Prostate gland (tissue), 2 donors: Measurements from ENCODE around the gene MAPKAP1. TPM values are rescaled to one million over a fixed set of nuclear protein-coding genes. Genes with fewer than 3 reads are reported as not detected.

Source experiments
- DNase-seq: peaks from one replicate; pipeline ENCODE4 v3.0.0-alpha.2; 2019; ENCODE audit warnings: low spot score
- H3K27ac ChIP-seq, 2 donors: fragments of 200-600 bp; sonication (generic); 2 replicates each; pipeline ENCODE4 v1.5.1; 2017 to 2019
- H3K27me3 ChIP-seq: fragments of 200-600 bp; sonication (generic); replicated peaks from 2 replicates; pipeline ENCODE4 v1.5.1; 2019; ENCODE audit not compliant: insufficient read depth
- H3K36me3 ChIP-seq, 2 donors: fragments of 200-600 bp; sonication (generic); 1 replicate in 1 of 2; 2 replicates in 1 of 2; pipeline versions ENCODE4 v1.5.1 to v1.8.1; 2017 to 2019
- H3K4me1 ChIP-seq: fragments of 200-600 bp; sonication (generic); replicated peaks from 2 replicates; pipeline ENCODE4 v1.5.1; 2019
- H3K4me3 ChIP-seq, 2 donors: fragments of 200-600 bp; sonication (generic); 2 replicates each; pipeline ENCODE4 v1.5.1; 2017 to 2019
- H3K9me3 ChIP-seq: fragments of 200-600 bp; sonication (generic); 2 replicates; pipeline ENCODE4 v1.5.1; 2017
- CTCF ChIP-seq, 4 experiments: fragments of 200-600 bp in 2 of 4; fragments of 450-650 bp in 2 of 4; sonication (generic) in 2 of 4; IDR thresholded peaks; 1 replicate in 3 of 4; 2 replicates in 1 of 4; pipeline ENCODE4 v1.5.1; 2016 to 2019; ENCODE audit warnings: antibody characterized with exemption in 4 of 4, mild to moderate bottlenecking in 2 of 4, moderate library complexity in 2 of 4
- POLR2A ChIP-seq: fragments of 450-650 bp; IDR thresholded peaks from one replicate; pipeline ENCODE4 v1.6.1; 2016; ENCODE audit warnings: antibody characterized with exemption, mild to moderate bottlenecking
- POLR2AphosphoS5 ChIP-seq: sonication (generic); formaldehyde crosslinking; IDR thresholded peaks from one replicate; pipeline ENCODE4 v1.6.1; 2017; ENCODE audit warnings: antibody characterized with exemption
- WGBS: methylation state at CpG from one replicate; pipeline ENCODE4 v1.1.5; 2018; 5-methylcytosine and 5-hydroxymethylcytosine counted together
- intact Hi-C: fragments of 100-400 bp; cut with DNase I; formaldehyde crosslinking; loops from one replicate; pipeline ENCODE4 v1.14.2; 2022
- total RNA-seq, 2 donors: library from RNA; depleted of rRNA; stranded (reverse); fragments of >200 nt; gene quantifications; one replicate each; pipeline ENCODE4 v1.1.0, GENCODE V29; 2016

The MAPKAP1 gene
- total RNA-seq, 2 donors from 2014 or later = 62.4 to 91.2 TPM

- intact Hi-C loops = no loop called here
- no peaks in the 10 kb centered on the region for H3K36me3 ChIP-seq
- DNase-seq = no peak
- H3K4me1 ChIP-seq = no peaks in the 10 kb centered on the region
- H3K9me3 ChIP-seq = no peaks in the 10 kb centered on the region
- no peaks in the 10 kb centered on the region for H3K27me3 ChIP-seq
- H3K27ac ChIP-seq = no peak overlapping the region
- no peak overlapping the region for H3K4me3 ChIP-seq
- 85% methylated on average over 2 of the region's 2 CpGs for WGBS
- TF ChIP-seq POLR2AphosphoS5 (no peak), CTCF (IDR thresholded peaks at IDR 0.05) (no peak), POLR2A (no peak)
These were observed 198.8 kb downstream of the MAPKAP1 start for GRCh38 chr9:125508249-125508648.

GRCh38 chr9:125507226-125507625 is 199.8 kb downstream of the MAPKAP1 start:
- intact Hi-C loops = no loop called here
- Histone ChIP-seq H3K27ac (no peak overlapping the region), H3K36me3 (no peaks in the 10 kb centered on the region), H3K4me1 (no peaks in the 10 kb centered on the region), H3K4me3 (no peak overlapping the region), H3K9me3 (no peaks in the 10 kb centered on the region), H3K27me3 (no peaks in the 10 kb centered on the region)
- no peak for TF ChIP-seq POLR2AphosphoS5
- DNase-seq = no peak
- WGBS = 81% methylated on average over 5 of the region's 5 CpGs

GRCh38 chr9:125505988-125506438 is 201.0 kb downstream of the MAPKAP1 start:
- H3K27ac ChIP-seq = peak overlapping the region in 1 of 2 donors; percentile 14
- H3K27me3 ChIP-seq = no peaks in the 10 kb centered on the region
- H3K36me3 ChIP-seq = no peaks in the 10 kb centered on the region
- DNase-seq = no peak
- H3K9me3 ChIP-seq = no peaks in the 10 kb centered on the region
- WGBS = 68% methylated on average over 14 of the region's 14 CpGs
- H3K4me3 ChIP-seq = no peak overlapping the region
- intact Hi-C loops = no loop called here
- H3K4me1 ChIP-seq = no peaks in the 10 kb centered on the region
- TF ChIP-seq POLR2AphosphoS5 (no peak), CTCF (IDR thresholded peaks at IDR 0.05) (no peak), POLR2A (no peak)

GRCh38 chr9:125504616-125505015 is 202.4 kb downstream of the MAPKAP1 start:
- H3K27me3 ChIP-seq = no peaks in the 10 kb centered on the region
- no peaks in the 10 kb centered on the region for H3K9me3 ChIP-seq
- H3K4me3 ChIP-seq = no peak overlapping the region
- H3K27ac ChIP-seq = no peak overlapping the region
- no peaks in the 10 kb centered on the region for H3K36me3 ChIP-seq
- no peak for DNase-seq
- intact Hi-C loops = no loop called here
- 100% methylated on average over 1 of the region's 1 CpG for WGBS
- TF ChIP-seq CTCF (IDR thresholded peaks at IDR 0.05) (no peak), POLR2A (no peak), POLR2AphosphoS5 (no peak)
- H3K4me1 ChIP-seq = no peaks in the 10 kb centered on the region

GRCh38 chr9:125497906-125498305 is 209.1 kb downstream of the MAPKAP1 start:
- WGBS = 35% methylated on average over 1 of the region's 1 CpG
- H3K27ac ChIP-seq = no peak overlapping the region
- TF ChIP-seq POLR2AphosphoS5 (no peak), POLR2A (no peak), CTCF (IDR thresholded peaks at IDR 0.05) (no peak)
- intact Hi-C loops = no loop called here
- no peaks in the 10 kb centered on the region for H3K4me1 ChIP-seq
- H3K27me3 ChIP-seq = no peaks in the 10 kb centered on the region
- no peaks in the 10 kb centered on the region for H3K36me3 ChIP-seq
- H3K9me3 ChIP-seq = no peaks in the 10 kb centered on the region
- DNase-seq = no peak
- no peak overlapping the region for H3K4me3 ChIP-seq
